GM12864 (cell line): ENCODE data around the gene DHX34.

Source experiments
- DNase-seq: peaks from one replicate; pipeline ENCODE4 v3.0.0-alpha.2; 2011; ENCODE audit warnings: low read depth
- H3K4me3 ChIP-seq: 2 replicates; pipeline ENCODE4 v1.5.1; 2011; ENCODE audit warnings: mild to moderate bottlenecking, low read depth, low read length, control low read depth
- TF ChIP-seq, protein P1 (sequence below): IDR thresholded peaks from 2 replicates; pipeline ENCODE4 v1.5.1; 2011; ENCODE audit warnings: low read depth, mild to moderate bottlenecking, moderate library complexity, low read length, control low read depth, inconsistent platforms; ENCODE audit errors: missing control alignments

DHX34 gene

DNA sequence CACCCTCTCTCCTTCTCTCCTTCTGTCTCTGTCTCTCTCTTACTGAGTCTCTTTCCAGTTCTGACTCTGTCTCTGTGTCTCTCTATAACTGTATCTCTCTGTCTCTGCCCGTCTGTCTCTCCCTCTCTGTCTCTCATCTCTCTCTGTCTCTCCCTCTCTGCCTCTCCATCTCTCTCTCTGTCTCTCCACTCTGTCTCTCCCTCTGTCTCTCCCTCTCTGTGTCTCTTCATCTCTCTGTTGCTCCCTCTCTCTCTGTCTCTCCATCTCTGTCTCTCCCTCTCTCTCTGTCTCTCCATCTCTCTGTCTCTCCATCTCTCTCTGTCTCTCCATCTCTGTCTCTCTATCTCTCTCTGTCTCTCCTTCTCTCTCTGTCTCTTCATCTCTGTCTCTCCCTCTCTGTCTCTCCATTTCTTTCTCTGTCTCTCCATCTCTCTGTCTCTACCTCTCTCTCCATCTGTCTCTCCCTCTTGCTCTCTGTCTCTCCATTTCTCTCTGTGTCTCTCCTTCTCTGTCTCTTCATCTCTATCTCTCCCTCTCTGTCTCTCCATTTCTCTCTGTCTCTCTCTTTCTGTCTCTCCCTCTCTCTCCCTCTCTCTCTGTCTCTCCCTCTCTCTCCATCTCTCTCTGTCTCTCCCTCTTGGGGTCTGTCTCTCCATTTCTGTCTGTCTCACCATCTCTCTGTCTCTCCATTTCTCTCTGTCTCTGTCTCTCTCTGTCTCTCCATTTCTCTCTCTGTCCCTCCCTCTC lies 73.5 kb downstream of the DHX34 start:
- H3K4me3 ChIP-seq, result no peak overlapping the region
- no peak for DNase-seq
- TF ChIP-seq, protein P1, sequence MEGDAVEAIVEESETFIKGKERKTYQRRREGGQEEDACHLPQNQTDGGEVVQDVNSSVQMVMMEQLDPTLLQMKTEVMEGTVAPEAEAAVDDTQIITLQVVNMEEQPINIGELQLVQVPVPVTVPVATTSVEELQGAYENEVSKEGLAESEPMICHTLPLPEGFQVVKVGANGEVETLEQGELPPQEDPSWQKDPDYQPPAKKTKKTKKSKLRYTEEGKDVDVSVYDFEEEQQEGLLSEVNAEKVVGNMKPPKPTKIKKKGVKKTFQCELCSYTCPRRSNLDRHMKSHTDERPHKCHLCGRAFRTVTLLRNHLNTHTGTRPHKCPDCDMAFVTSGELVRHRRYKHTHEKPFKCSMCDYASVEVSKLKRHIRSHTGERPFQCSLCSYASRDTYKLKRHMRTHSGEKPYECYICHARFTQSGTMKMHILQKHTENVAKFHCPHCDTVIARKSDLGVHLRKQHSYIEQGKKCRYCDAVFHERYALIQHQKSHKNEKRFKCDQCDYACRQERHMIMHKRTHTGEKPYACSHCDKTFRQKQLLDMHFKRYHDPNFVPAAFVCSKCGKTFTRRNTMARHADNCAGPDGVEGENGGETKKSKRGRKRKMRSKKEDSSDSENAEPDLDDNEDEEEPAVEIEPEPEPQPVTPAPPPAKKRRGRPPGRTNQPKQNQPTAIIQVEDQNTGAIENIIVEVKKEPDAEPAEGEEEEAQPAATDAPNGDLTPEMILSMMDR, result no peak

GRCh38 chr19:47423203-47423882 lies 74.2 kb downstream of the DHX34 start:
- DNase-seq, result no peak

GRCh38 chr19:47427241-47428176 lies 78.4 kb downstream of the DHX34 start:
- H3K4me3 ChIP-seq, result no peak overlapping the region
- TF ChIP-seq, protein P1, result peak; percentile 99
- no peak for DNase-seq

More at GRCh38 chr19:47423203-47423882, 74.2 kb downstream of the DHX34 start:
- H3K4me3 ChIP-seq, result no peak overlapping the region
- TF ChIP-seq, protein P1, result no peak

GRCh38 chr19:47428177-47428894 lies 79.2 kb downstream of the DHX34 start:
- TF ChIP-seq, protein P1, result no peak
- no peak overlapping the region for H3K4me3 ChIP-seq
- peak; percentile 92 for DNase-seq

DNA sequence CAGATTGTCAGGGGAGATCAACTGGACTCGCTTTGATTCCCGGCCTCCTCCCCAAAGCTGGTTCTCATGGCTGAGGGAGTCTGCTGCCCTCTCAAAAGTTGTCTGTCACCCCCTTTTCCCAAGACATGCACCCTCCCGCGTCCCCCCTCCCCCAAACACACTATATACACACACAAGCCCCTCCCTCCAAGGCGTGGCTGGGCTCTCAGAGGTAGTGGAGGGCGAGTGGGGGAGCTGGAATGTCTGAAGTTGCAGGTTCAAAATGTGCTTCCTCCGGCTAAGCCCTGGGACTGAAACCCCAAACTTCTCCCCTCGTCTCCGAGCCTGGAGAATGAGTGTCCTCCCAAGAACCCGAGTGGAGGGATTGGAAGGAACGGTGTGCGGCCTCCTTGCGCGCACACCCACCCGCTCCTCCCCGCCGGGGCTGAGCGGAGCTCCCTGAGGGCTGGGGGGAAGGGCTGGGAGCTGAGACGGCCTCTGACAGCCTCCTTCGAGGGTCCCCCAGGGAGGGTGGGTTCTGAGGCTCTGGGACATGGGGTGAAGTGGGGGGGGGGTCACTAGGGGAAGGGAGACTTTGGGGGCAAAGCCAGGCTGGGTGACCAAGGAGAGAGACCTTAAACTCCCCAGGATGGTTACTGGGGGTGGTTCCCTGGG lies 80.2 kb downstream of the DHX34 start:
- DNase-seq, result no peak
- H3K4me3 ChIP-seq, result no peak overlapping the region
- TF ChIP-seq, protein P1, result no peak
